HCT116 (cell line): ENCODE results near the gene NT5C2. TPM values are rescaled to one million over a fixed set of nuclear protein-coding genes. Genes with fewer than 3 reads are reported as not detected.

Experiments
- ATAC-seq: fragments of 200-7000 bp; cut with Tn5 transposase; 2 replicates; pipeline ENCODE4 v1.9.1; 2020; ENCODE audit warnings: mild to moderate bottlenecking, moderate library complexity
- BruUV-seq: library from RNA; stranded (reverse); fragments of 400-500 nt; replicated peaks from 2 replicates; lab custom pipeline; 2021; lab: Mats Ljungman, UMichigan
- CTCF ChIA-PET: fragments of 300-600 bp; sonication (Branson Sonifier 250); formaldehyde crosslinking; loops from one replicate; lab custom pipeline; 2021; ENCODE audit warnings: antibody characterized with exemption; lab: Charles Lee
- POLR2A ChIA-PET: fragments of 300-600, 350-600 bp; sonication (Branson Sonifier 250); formaldehyde crosslinking; loops from one replicate; lab custom pipeline; 2021; ENCODE audit warnings: antibody characterized with exemption; lab: Charles Lee
- RAD21 ChIA-PET, 2 experiments: fragments of 300-600 bp; sonication (Branson Sonifier 250); formaldehyde crosslinking; loops; one replicate each; lab custom pipeline; 2023; ENCODE audit warnings: low total read pairs in 2 of 2; ENCODE audit not compliant: uncharacterized antibody in 2 of 2, unreplicated experiment in 2 of 2, low non-redundant PET in 1 of 2; lab: Charles Lee
- DNase-seq: peaks from one replicate; pipeline ENCODE4 v3.0.0-alpha.2; 2010; ENCODE audit warnings: low read depth, low spot score
- H2AFZ ChIP-seq: fragments of 200-600 bp; shearing (Covaris generic), sonication (generic); 2 replicates; pipeline ENCODE4 v1.6.1; 2017; ENCODE audit warnings: low read depth, mixed run types, mixed read lengths, antibody characterized with exemption, low read length; ENCODE audit not compliant: poor library complexity, severe bottlenecking
- H3K27ac ChIP-seq: 2 replicates; pipeline ENCODE4 v1.5.1; 2012; ENCODE audit warnings: low read depth, low read length
- H3K27me3 ChIP-seq: fragments of 200-600 bp; sonication (generic); 2 replicates; pipeline ENCODE4 v1.6.1; 2016; ENCODE audit warnings: mixed run types, low read length, mixed read lengths; ENCODE audit not compliant: insufficient read depth
- H3K36me3 ChIP-seq, 2 experiments: fragments of 200-500 bp in 1 of 2; fragments of 200-600 bp in 1 of 2; sonication (Bioruptor generic) in 1 of 2; sonication (generic) in 1 of 2; 2 replicates each; pipeline versions ENCODE4 v1.5.1 to v1.6.1; 2014 to 2016; ENCODE audit warnings: low read length in 2 of 2, inconsistent platforms in 1 of 2, mixed read lengths in 1 of 2, mixed run types in 1 of 2; ENCODE audit not compliant: insufficient read depth in 2 of 2, control insufficient read depth in 1 of 2
- H3K4me1 ChIP-seq, 2 experiments: fragments of 200-600 bp in 1 of 2; sonication (generic) in 1 of 2; 2 replicates each; pipeline versions ENCODE4 v1.5.1 to v1.6.1; 2012 to 2017; ENCODE audit warnings: low read length in 2 of 2, inconsistent platforms in 1 of 2, mild to moderate bottlenecking in 1 of 2, mixed read lengths in 1 of 2, mixed run types in 1 of 2, moderate library complexity in 1 of 2; ENCODE audit not compliant: insufficient read depth in 2 of 2, control insufficient read depth in 1 of 2
- H3K4me2 ChIP-seq: fragments of 200-600 bp; sonication (generic); 2 replicates; pipeline ENCODE4 v1.6.1; 2017; ENCODE audit warnings: mixed run types, low read length, mixed read lengths
- H3K4me3 ChIP-seq, 2 experiments: fragments of 200-600 bp in 1 of 2; sonication (generic) in 1 of 2; replicated peaks in 1 of 2; 2 replicates each; pipeline ENCODE4 v1.5.1; 2011 to 2016; ENCODE audit warnings: low read length in 2 of 2, control low read depth in 1 of 2, low read depth in 1 of 2, mild to moderate bottlenecking in 1 of 2, mixed read lengths in 1 of 2, mixed run types in 1 of 2
- H3K79me2 ChIP-seq: fragments of 200-600 bp; sonication (generic); 2 replicates; pipeline ENCODE4 v1.6.1; 2017; ENCODE audit warnings: mild to moderate bottlenecking, mixed run types, low read length, moderate library complexity, mixed read lengths; ENCODE audit not compliant: insufficient read depth
- H3K9ac ChIP-seq: fragments of 200-600 bp; sonication (generic); 2 replicates; pipeline ENCODE4 v1.6.1; 2016; ENCODE audit warnings: low read length, mixed read lengths
- H3K9me2 ChIP-seq: fragments of 200-600 bp; sonication (generic), shearing (Covaris generic); 2 replicates; pipeline ENCODE4 v1.6.1; 2017; ENCODE audit warnings: mixed run types, mild to moderate bottlenecking, moderate library complexity; ENCODE audit not compliant: insufficient read depth
- H3K9me3 ChIP-seq, 2 experiments: fragments of 200-500 bp in 1 of 2; fragments of 200-600 bp in 1 of 2; sonication (Bioruptor generic) in 1 of 2; sonication (generic) in 1 of 2; 2 replicates each; pipeline ENCODE4 v1.6.1; 2014 to 2017; ENCODE audit warnings: low read length in 2 of 2, mixed read lengths in 2 of 2, inconsistent platforms in 1 of 2, low read depth in 1 of 2, mild to moderate bottlenecking in 1 of 2, mixed run types in 1 of 2, moderate library complexity in 1 of 2; ENCODE audit not compliant: control insufficient read depth in 1 of 2, insufficient read depth in 1 of 2
- H4K20me1 ChIP-seq: fragments of 200-600 bp; sonication (generic), shearing (Covaris generic); 2 replicates; pipeline ENCODE4 v1.6.1; 2017; ENCODE audit warnings: mixed run types, mild to moderate bottlenecking, moderate library complexity; ENCODE audit not compliant: insufficient read depth
- CBX3 ChIP-seq: IDR thresholded peaks from 2 replicates; pipeline ENCODE4 v1.6.1; 2012; ENCODE audit warnings: low read depth
- EGR1 ChIP-seq: IDR thresholded peaks from 2 replicates; pipeline ENCODE4 v1.6.1; 2012; ENCODE audit warnings: low read depth
- EZH2phosphoT487 ChIP-seq: fragments of 200-600 bp; IDR thresholded peaks from 2 replicates; pipeline ENCODE4 v1.6.1; 2018; ENCODE audit warnings: antibody characterized with exemption, borderline replicate concordance
- FOSL1 ChIP-seq: IDR thresholded peaks from 2 replicates; pipeline ENCODE4 v1.6.1; 2012; ENCODE audit warnings: low read depth
- POLR2AphosphoS5 ChIP-seq: IDR thresholded peaks from 2 replicates; pipeline ENCODE4 v1.6.1; 2011; ENCODE audit warnings: mild to moderate bottlenecking, low read depth, low read length, moderate library complexity
- SP1 ChIP-seq: IDR thresholded peaks from 2 replicates; pipeline ENCODE4 v1.6.1; 2012; ENCODE audit warnings: low read depth
- intact Hi-C: fragments of 100-400 bp; cut with micrococcal nuclease; formaldehyde crosslinking; loops from 2 replicates; pipeline ENCODE4 v1.10.0; 2022
- total RNA-seq: library from RNA; stranded (reverse); gene quantifications from one replicate; pipeline ENCODE4 v1.2.1, GENCODE V29; 2021; ENCODE audit not compliant: unreplicated experiment
- TF ChIP-seq, protein P1 (sequence below), 3 experiments: fragments of 200-600 bp in 1 of 3; sonication (generic) in 1 of 3; IDR thresholded peaks in 2 of 3; conservative IDR thresholded peaks in 1 of 3; 2 replicates each; pipeline ENCODE4 v1.5.1; 2012 to 2017; ENCODE audit warnings: low read depth in 2 of 3, low read length in 2 of 3, antibody characterized with exemption in 1 of 3, borderline replicate concordance in 1 of 3, control low read depth in 1 of 3, mild to moderate bottlenecking in 1 of 3, mixed read lengths in 1 of 3, mixed run types in 1 of 3, moderate library complexity in 1 of 3; ENCODE audit not compliant: insufficient read depth in 1 of 3

The NT5C2 gene
- total RNA-seq, 1 experiment from 2014 or later, result 63.0 TPM

DNA sequence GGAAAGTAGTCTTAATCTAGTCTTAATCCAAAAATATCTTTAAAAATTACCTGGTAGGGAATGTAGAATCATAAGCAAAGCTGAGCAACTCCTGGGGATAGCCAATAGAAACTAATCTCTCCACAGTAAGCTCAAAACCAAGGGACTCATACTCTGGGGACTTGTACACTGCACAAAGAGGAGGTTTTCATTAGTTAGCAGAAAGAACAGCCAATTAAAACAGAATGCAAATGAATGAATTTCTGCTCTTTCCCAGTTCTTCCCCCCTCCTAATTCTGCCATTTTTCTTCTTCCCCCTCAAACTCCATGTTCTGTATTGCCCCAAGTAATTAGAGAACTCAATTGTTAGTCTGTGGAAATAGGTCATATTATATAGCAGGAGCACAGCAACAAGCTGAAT is 86.5 kb downstream of the NT5C2 start:
- ChIA-PET RAD21 (no interaction called here), CTCF (no interaction called here), POLR2A (interaction anchor here (0.8 kb wide), 2 partner anchors 19 to 49 kb away, joined by 3 read pairs; no protein-coding TSS in a partner anchor)
- no peaks in the 10 kb centered on the region for H3K9me3 ChIP-seq
- H2AFZ ChIP-seq, result no peak overlapping the region
- H3K4me2 ChIP-seq, result no peak overlapping the region
- no peak overlapping the region for H3K9ac ChIP-seq
- no peaks in the 10 kb centered on the region for H3K27me3 ChIP-seq
- intact Hi-C loops, result no loop called here
- BruUV-seq, result no TSS peak
- no peak overlapping the region for H3K27ac ChIP-seq
- no peak for DNase-seq
- no peaks in the 10 kb centered on the region for H4K20me1 ChIP-seq
- peaks cover 13% of the 10 kb centered on the region for H3K79me2 ChIP-seq
- no peaks in the 10 kb centered on the region for H3K36me3 ChIP-seq
- no peak for ATAC-seq
- TF ChIP-seq, protein P1, sequence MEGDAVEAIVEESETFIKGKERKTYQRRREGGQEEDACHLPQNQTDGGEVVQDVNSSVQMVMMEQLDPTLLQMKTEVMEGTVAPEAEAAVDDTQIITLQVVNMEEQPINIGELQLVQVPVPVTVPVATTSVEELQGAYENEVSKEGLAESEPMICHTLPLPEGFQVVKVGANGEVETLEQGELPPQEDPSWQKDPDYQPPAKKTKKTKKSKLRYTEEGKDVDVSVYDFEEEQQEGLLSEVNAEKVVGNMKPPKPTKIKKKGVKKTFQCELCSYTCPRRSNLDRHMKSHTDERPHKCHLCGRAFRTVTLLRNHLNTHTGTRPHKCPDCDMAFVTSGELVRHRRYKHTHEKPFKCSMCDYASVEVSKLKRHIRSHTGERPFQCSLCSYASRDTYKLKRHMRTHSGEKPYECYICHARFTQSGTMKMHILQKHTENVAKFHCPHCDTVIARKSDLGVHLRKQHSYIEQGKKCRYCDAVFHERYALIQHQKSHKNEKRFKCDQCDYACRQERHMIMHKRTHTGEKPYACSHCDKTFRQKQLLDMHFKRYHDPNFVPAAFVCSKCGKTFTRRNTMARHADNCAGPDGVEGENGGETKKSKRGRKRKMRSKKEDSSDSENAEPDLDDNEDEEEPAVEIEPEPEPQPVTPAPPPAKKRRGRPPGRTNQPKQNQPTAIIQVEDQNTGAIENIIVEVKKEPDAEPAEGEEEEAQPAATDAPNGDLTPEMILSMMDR (IDR thresholded peaks at IDR 0.05 in 2 of 3, conservative IDR thresholded peaks at IDR 0.05 in 1 of 3; ENCODE audit: borderline replicate concordance in 1 of 3, insufficient read depth in 1 of 3, low read depth in 2 of 3, low read length in 2 of 3), result no peak
- peaks cover 0 to 6% of the 10 kb centered on the region in 2 experiments; a peak in 1 of 4 replicates for H3K4me1 ChIP-seq
- H3K4me3 ChIP-seq, result no peak overlapping the region
- H3K9me2 ChIP-seq, result no peaks in the 10 kb centered on the region

DNA sequence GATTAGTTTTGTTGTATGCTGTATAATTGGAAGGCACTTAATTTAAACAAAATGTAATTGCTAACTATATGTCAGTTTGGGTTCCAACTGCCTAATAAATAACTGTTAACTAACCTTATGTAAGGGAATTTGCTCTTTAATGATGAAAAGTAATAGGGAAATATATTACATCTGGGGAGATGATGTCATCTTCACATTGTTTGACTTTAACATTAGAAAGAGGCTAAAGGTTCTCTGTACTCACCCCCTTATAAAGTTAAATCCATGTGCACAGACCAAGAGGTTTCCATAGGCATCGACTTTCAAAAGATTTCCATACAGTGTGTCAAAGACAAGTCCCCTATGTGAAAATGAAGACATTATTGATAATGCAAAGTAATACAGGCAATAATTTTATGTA is 87.6 kb downstream of the NT5C2 start:
- H3K4me3 ChIP-seq, result no peak overlapping the region
- H3K9ac ChIP-seq, result no peak overlapping the region

More for the DNA sequence above, 87.6 kb downstream of the NT5C2 start:
- Histone ChIP-seq H3K9me3 (no peaks in the 10 kb centered on the region), H3K4me1 (no peaks in the 10 kb centered on the region), H3K4me2 (no peak overlapping the region), H3K9me2 (no peaks in the 10 kb centered on the region), H2AFZ (no peak overlapping the region), H3K27me3 (no peaks in the 10 kb centered on the region), H3K36me3 (no peaks in the 10 kb centered on the region), H3K27ac (no peak overlapping the region), H4K20me1 (no peaks in the 10 kb centered on the region), H3K79me2 (peaks cover 9% of the 10 kb centered on the region)
- BruUV-seq, result no TSS peak
- intact Hi-C loops, result no loop called here
- ATAC-seq (no peak), DNase-seq (no peak)
- ChIA-PET RAD21 (no interaction called here), POLR2A (no interaction called here), CTCF (no interaction called here)
- TF ChIP-seq POLR2AphosphoS5, result no peak
- TF ChIP-seq EZH2phosphoT487, result no peak
- no peak for TF ChIP-seq FOSL1
- no peak for TF ChIP-seq SP1
- no peak for TF ChIP-seq EGR1
- no peak for TF ChIP-seq CBX3
